GM15510 (cell line): Measurements from ENCODE around the gene KATNAL2.

Experiments used
- POLR2A ChIP-seq: IDR thresholded peaks from 3 replicates; pipeline ENCODE4 v1.6.1; 2011; ENCODE audit warnings: borderline replicate concordance; ENCODE audit not compliant: insufficient read length; ENCODE audit errors: extremely low read depth

KATNAL2 gene

GRCh38 chr18:47150029-47150823 lies 232.8 kb downstream of the KATNAL2 start, which contains the start of gene HDHD2:
TSS of gene HDHD2 (minus strand) at chr18:47150500. CDS start at chr18:47136439, 14,061 bp downstream.
- peak; percentile 88 for TF ChIP-seq POLR2A

- no peak for TF ChIP-seq POLR2A
Measured at GRCh38 chr18:47150824-47151366, 233.5 kb downstream of the KATNAL2 start.

- no peak for TF ChIP-seq POLR2A
Measured at GRCh38 chr18:47151439-47151838, 234.0 kb downstream of the KATNAL2 start.
